ENCODE results near the gene SLAMF1.

SLAMF1 gene

GRCh38 chr1:160669276-160669675 is 22.4 kb upstream of the SLAMF1 start:
- no peaks in the 10 kb centered on the region for H3K9me3 ChIP-seq
- H3K4me3 ChIP-seq (ENCODE audit: low read depth, low read length) = no peak overlapping the region
- H3K4me1 ChIP-seq = no peaks in the 10 kb centered on the region
- TF ChIP-seq CTCF (IDR thresholded peaks at IDR 0.05; ENCODE audit: low read depth, low read length) = no peak
- H3K27me3 ChIP-seq = no peaks in the 10 kb centered on the region
- no peak for DNase-seq
- no peaks in the 10 kb centered on the region for H3K36me3 ChIP-seq

- no peak for TF ChIP-seq CTCF (IDR thresholded peaks at IDR 0.05; ENCODE audit: low read depth, low read length)
- H3K9me3 ChIP-seq = no peaks in the 10 kb centered on the region
- H3K27me3 ChIP-seq = no peaks in the 10 kb centered on the region
- no peak overlapping the region for H3K4me3 ChIP-seq (ENCODE audit: low read depth, low read length)
- H3K4me1 ChIP-seq = no peaks in the 10 kb centered on the region
- no peaks in the 10 kb centered on the region for H3K36me3 ChIP-seq
- no peak for DNase-seq
These were observed 21.1 kb upstream of the SLAMF1 start for GRCh38 chr1:160667896-160668295.

DNA sequence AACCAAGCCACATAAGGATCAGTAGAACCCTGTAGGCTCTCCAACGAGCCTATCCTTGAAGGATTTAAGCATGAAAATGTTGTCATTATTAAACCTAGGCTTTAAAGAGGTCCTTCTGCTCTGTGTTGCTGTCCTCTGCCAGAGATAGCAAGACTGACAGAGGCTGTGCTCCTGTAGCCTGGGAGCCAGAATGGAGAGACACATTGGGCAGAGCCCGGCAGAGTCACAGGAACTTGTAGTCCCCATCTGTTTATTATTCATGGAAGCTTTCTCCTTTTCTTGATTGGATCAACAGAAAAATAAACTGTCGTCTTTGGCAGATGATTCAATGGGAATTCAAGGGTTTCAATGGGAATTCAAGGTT is 19.2 kb upstream of the SLAMF1 start:
- TF ChIP-seq CTCF (IDR thresholded peaks at IDR 0.05; ENCODE audit: low read depth, low read length) = no peak
- no peak for DNase-seq
- Histone ChIP-seq H3K4me1 (no peaks in the 10 kb centered on the region), H3K4me3 (ENCODE audit: low read depth, low read length) (no peak overlapping the region), H3K36me3 (no peaks in the 10 kb centered on the region), H3K27me3 (no peaks in the 10 kb centered on the region), H3K9me3 (no peaks in the 10 kb centered on the region)

- no peaks in the 10 kb centered on the region for H3K27me3 ChIP-seq
- TF ChIP-seq CTCF (IDR thresholded peaks at IDR 0.05; ENCODE audit: low read depth, low read length) = no peak
- no peaks in the 10 kb centered on the region for H3K4me1 ChIP-seq
- no peak for DNase-seq
- H3K36me3 ChIP-seq = no peaks in the 10 kb centered on the region
- no peak overlapping the region for H3K4me3 ChIP-seq (ENCODE audit: low read depth, low read length)
- H3K9me3 ChIP-seq = no peaks in the 10 kb centered on the region
These were observed 18.7 kb upstream of the SLAMF1 start for GRCh38 chr1:160665330-160666078.

DNA sequence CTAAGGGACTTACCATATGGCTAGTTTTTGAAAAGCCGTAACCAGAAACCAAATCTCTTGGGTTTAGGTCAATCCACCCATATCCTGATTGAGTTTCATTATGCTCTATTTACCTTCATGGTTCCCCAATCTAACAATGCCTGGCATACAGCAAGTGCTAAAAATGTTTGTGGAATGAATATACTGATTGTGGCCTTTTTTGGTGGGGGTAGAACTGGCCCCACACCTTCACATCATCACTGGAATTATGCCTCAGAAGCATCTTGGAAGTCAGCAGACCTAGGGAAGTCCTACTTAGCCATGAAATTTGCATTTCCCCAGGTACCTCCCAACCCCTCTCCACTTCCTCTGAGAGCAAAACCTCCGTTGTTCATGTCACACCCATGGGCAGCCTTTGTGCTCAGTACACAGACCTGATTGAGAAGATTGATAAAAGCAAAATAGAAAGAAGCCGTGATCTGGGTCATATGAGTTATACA is 17.8 kb upstream of the SLAMF1 start:
- DNase-seq = no peak
- Histone ChIP-seq H3K4me3 (ENCODE audit: low read depth, low read length) (no peak overlapping the region), H3K4me1 (no peaks in the 10 kb centered on the region), H3K9me3 (no peaks in the 10 kb centered on the region), H3K36me3 (no peaks in the 10 kb centered on the region), H3K27me3 (no peaks in the 10 kb centered on the region)
- TF ChIP-seq CTCF (IDR thresholded peaks at IDR 0.05; ENCODE audit: low read depth, low read length) = no peak

GRCh38 chr1:160662910-160663309 is 16.1 kb upstream of the SLAMF1 start:
- H3K36me3 ChIP-seq = no peaks in the 10 kb centered on the region
- no peaks in the 10 kb centered on the region for H3K4me1 ChIP-seq
- H3K27me3 ChIP-seq = no peaks in the 10 kb centered on the region
- no peaks in the 10 kb centered on the region for H3K9me3 ChIP-seq
- DNase-seq = no peak
- TF ChIP-seq CTCF (IDR thresholded peaks at IDR 0.05; ENCODE audit: low read depth, low read length) = no peak
- H3K4me3 ChIP-seq (ENCODE audit: low read depth, low read length) = no peak overlapping the region
